Activated CD8-positive, alpha-beta T cell treated with anti-CD3 and anti-CD28 coated beads for 36 hours (primary cell): ENCODE data around the gene C11orf21. TPM values are rescaled to one million over a fixed set of nuclear protein-coding genes. Genes with fewer than 3 reads are reported as not detected.
"Not testable (repeated sequence)": the region's sequence is repeated elsewhere in the genome, so short reads cannot be mapped to it uniquely, and the experiment has no call there.

Experiments used
- ATAC-seq: fragments of 200-7000 bp; cut with Tn5 transposase; one replicate; pipeline ENCODE4 v1.10.0; 2021; ENCODE audit warnings: mild to moderate bottlenecking, moderate library complexity
- CTCF ChIA-PET: fragments of 350-600 bp; sonication (Branson Sonifier 250); formaldehyde crosslinking; loops from one replicate; lab custom pipeline; 2021; ENCODE audit warnings: antibody characterized with exemption; lab: Charles Lee
- POLR2A ChIA-PET: fragments of 350-600 bp; sonication (Branson Sonifier 250); formaldehyde crosslinking; loops from one replicate; lab custom pipeline; 2021; ENCODE audit warnings: antibody characterized with exemption; lab: Charles Lee
- DNase-seq: peaks from one replicate; pipeline ENCODE4 v3.0.0-alpha.2; 2020
- H3K27ac Mint-ChIP-seq: one replicate; pipeline ENCODE4 v1.8.0; 2021; ENCODE audit warnings: mild to moderate bottlenecking, mixed read lengths
- H3K27me3 Mint-ChIP-seq: one replicate; pipeline ENCODE4 v1.8.0; 2021; ENCODE audit warnings: mixed read lengths
- H3K36me3 Mint-ChIP-seq: one replicate; pipeline ENCODE4 v1.8.0; 2021; ENCODE audit warnings: low read depth, mixed read lengths
- H3K4me1 Mint-ChIP-seq: one replicate; pipeline ENCODE4 v1.8.0; 2021; ENCODE audit warnings: low read depth, mixed read lengths
- H3K4me3 Mint-ChIP-seq: one replicate; pipeline ENCODE4 v1.8.0; 2021; ENCODE audit warnings: mild to moderate bottlenecking, moderate library complexity, mixed read lengths
- H3K9me3 Mint-ChIP-seq: one replicate; pipeline ENCODE4 v1.8.0; 2021; ENCODE audit warnings: mixed read lengths
- CTCF ChIP-seq: fragments of 200-600 bp; IDR thresholded peaks from one replicate; pipeline ENCODE4 v1.8.0; 2022; ENCODE audit warnings: antibody characterized with exemption, mild to moderate bottlenecking
- intact Hi-C: fragments of 100-400 bp; cut with micrococcal nuclease; formaldehyde crosslinking; loops from one replicate; pipeline ENCODE4 v1.10.0; 2022
- total RNA-seq, 2 experiments: library from RNA; stranded (reverse); gene quantifications; one replicate each; pipeline ENCODE4 v1.2.3, GENCODE V29; 2021

Gene C11orf21
- total RNA-seq, 2 experiments from 2014 or later = 2.1 to 2.2 TPM

DNA sequence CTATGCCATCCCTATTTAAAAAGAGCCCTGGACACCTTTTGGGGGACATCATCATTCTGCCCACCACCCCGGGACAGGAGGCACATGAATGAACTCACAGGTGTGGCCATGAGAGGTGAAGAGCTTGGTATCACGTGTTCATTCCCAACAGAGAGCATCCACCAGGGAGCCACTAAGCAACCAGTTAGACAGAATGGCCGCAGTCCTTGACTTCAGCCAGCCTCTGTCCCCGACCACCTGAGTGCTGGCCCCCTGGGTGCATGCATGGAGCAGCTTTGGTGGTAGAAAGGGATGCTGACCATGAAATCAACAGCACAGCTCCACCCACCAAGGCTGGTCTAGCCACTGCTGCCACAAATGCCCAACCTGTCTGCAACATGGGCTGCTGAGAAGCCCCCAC lies 44.3 kb upstream of the C11orf21 start:
- ATAC-seq (no peak), DNase-seq (no peak)
- POLR2A ChIA-PET = no interaction called here
- Mint-ChIP-seq H3K9me3 (peaks cover 17% of the 10 kb centered on the region), H3K4me3 (no peak overlapping the region), H3K4me1 (no peaks in the 10 kb centered on the region), H3K27me3 (no peaks in the 10 kb centered on the region), H3K27ac (no peak overlapping the region), H3K36me3 (no peaks in the 10 kb centered on the region)
- intact Hi-C loops = no loop called here
- no peak for TF ChIP-seq CTCF
- CTCF ChIA-PET = interaction anchor here (1.3 kb wide), 1 partner anchor 74 kb away, joined by 4 read pairs; no protein-coding TSS in a partner anchor

DNA sequence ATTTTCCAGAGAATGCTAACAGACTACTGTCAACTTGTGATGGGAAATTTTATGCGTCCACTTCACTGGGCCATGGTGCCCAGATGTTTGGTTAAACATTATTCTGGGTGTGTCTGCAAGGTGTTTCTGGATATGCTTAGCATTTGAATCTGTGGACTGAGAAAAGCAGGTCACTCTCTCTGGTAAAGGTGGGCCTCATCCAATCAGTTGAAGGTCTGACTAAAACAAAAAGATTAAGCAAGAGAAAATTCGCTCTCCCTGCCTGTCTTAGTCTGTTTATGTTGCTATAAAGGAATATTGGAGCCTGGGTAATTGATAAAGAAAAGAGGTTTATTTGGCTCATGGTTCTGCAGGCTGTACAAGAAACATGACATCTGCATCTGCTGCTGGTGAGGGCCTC lies 43.3 kb upstream of the C11orf21 start:
- peaks cover 12% of the 10 kb centered on the region for H3K9me3 Mint-ChIP-seq
- H3K4me3 Mint-ChIP-seq = no peak overlapping the region
- no peaks in the 10 kb centered on the region for H3K4me1 Mint-ChIP-seq
- ATAC-seq (no peak), DNase-seq (no peak)
- POLR2A ChIA-PET = no interaction called here
- CTCF ChIA-PET = interaction anchor here (1.3 kb wide), 1 partner anchor 75 kb away, joined by 4 read pairs; no protein-coding TSS in a partner anchor
- no peak overlapping the region for H3K27ac Mint-ChIP-seq
- no peaks in the 10 kb centered on the region for H3K27me3 Mint-ChIP-seq
- intact Hi-C loops = no loop called here
- no peak for TF ChIP-seq CTCF
- no peaks in the 10 kb centered on the region for H3K36me3 Mint-ChIP-seq

DNA sequence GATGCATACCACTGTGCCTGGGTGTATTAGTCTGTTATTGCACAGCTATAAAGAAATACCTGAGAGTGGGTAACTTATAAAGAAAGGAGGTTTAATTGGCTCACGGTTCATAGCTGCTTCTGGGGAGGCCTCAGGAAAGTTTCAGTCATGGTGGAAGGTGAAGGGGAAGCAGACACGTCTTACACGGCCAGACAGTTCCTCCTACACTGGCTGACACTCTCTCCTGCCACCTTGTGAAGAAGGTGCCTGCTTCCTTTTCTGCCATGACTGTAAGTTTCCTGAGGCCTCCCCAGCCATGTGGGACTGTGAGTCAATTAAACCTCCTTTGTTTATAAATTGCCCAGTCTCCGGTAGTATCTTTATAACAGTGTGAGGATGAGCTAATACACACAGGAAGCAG lies 41.8 kb upstream of the C11orf21 start:
- ATAC-seq (no peak), DNase-seq (no peak)
- ChIA-PET CTCF (interaction anchor here (1.7 kb wide), 1 partner anchor 77 kb away, joined by 6 read pairs; no protein-coding TSS in a partner anchor), POLR2A (no interaction called here)
- intact Hi-C loops = no loop called here
- H3K27ac Mint-ChIP-seq = no peak overlapping the region
- H3K9me3 Mint-ChIP-seq = peaks cover 5% of the 10 kb centered on the region
- no peak overlapping the region for H3K4me3 Mint-ChIP-seq
- no peaks in the 10 kb centered on the region for H3K27me3 Mint-ChIP-seq
- H3K4me1 Mint-ChIP-seq = no peaks in the 10 kb centered on the region
- no peak for TF ChIP-seq CTCF
- H3K36me3 Mint-ChIP-seq = no peaks in the 10 kb centered on the region

GRCh38 chr11:2342981-2343380 lies 41.3 kb upstream of the C11orf21 start:
- no peaks in the 10 kb centered on the region for H3K36me3 Mint-ChIP-seq
- H3K27me3 Mint-ChIP-seq = no peaks in the 10 kb centered on the region
- no peak for TF ChIP-seq CTCF
- ChIA-PET CTCF (interaction anchor here (1.7 kb wide), 1 partner anchor 78 kb away, joined by 6 read pairs; no protein-coding TSS in a partner anchor), POLR2A (no interaction called here)
- peaks cover 5% of the 10 kb centered on the region for H3K9me3 Mint-ChIP-seq
- H3K27ac Mint-ChIP-seq = no peak overlapping the region
- ATAC-seq = no peak
- intact Hi-C loops = no loop called here
- H3K4me1 Mint-ChIP-seq = no peaks in the 10 kb centered on the region
- H3K4me3 Mint-ChIP-seq = no peak overlapping the region
- DNase-seq = no peak

DNA sequence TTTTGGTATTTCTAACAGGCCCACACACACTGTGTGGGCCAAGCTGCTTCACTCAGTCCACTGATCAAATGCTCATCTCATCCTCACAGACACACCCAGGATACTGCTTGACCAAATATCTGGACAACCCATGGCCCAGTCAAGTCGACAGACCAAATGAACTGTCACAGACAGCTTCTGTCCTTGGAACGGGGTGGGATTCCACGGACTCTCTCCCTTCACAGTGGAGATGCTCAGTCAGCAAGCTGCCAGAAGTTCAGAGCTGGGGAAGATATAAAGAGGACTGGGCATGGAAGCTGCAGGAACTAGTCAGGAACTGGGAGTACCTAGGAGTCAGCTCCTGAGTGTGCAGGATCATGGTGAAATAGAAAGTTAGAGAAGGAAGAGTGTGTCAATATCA lies 40.8 kb upstream of the C11orf21 start:
- H3K27me3 Mint-ChIP-seq = peaks cover 3% of the 10 kb centered on the region
- POLR2A ChIA-PET = no interaction called here
- no peaks in the 10 kb centered on the region for H3K4me1 Mint-ChIP-seq
- no peak overlapping the region for H3K27ac Mint-ChIP-seq
- no peak overlapping the region for H3K4me3 Mint-ChIP-seq
- DNase-seq (no peak), ATAC-seq (no peak)
- H3K36me3 Mint-ChIP-seq = no peaks in the 10 kb centered on the region
- CTCF ChIA-PET = interaction anchor here (1.7 kb wide), 1 partner anchor 78 kb away, joined by 6 read pairs; no protein-coding TSS in a partner anchor
- peaks cover 5% of the 10 kb centered on the region for H3K9me3 Mint-ChIP-seq
- no peak for TF ChIP-seq CTCF
- intact Hi-C loops = no loop called here

DNA sequence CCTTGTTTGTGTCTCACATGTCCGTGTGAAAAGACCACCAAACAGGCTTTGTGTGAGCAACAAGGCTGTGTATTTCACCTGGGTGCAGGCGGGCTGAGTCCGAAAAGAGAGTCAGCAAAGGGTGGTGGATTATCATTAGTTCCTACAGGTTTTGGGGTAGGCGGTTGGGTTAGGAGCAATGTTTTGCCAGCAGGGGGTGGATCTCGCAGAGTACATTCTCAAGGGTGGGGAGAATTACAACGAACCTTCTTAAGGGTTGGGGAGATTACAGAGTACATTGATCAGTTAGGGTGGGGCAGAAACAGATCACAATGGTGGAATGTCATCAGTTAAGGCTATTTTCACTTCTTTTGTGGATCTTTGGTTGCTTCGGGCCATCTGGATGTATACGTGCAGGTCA lies 37.0 kb upstream of the C11orf21 start:
- H3K36me3 Mint-ChIP-seq, POLR2A ChIA-PET: not testable (repeated sequence)
- CTCF ChIA-PET = interaction anchor here (1.7 to 2.7 kb wide), 2 partner anchors 34 to 80 kb away, joined by 3 to 10 read pairs; no protein-coding TSS in a partner anchor

DNA sequence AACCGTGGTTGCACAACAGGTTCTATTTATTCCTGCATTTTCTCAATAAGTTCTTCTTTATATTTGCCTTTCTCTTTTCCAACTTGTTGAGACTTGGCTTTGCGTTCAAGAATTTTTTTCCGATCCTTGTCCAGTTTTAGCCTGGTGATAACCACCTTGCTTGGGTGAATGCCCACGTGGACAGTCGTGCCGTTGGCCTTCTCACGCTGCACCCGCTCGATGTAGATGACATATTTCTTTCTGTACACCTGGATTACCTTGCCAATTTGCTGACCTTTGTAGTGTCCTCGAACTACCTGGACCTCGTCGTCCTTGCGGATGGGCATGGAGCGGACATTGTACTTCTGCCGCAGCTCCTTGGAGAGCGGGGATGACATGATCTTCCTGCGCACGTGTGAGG lies 33.6 kb upstream of the C11orf21 start:
- H3K4me3 Mint-ChIP-seq, intact Hi-C loops: not testable (repeated sequence)

More for the DNA sequence above, 37.0 kb upstream of the C11orf21 start:
- peaks cover 10% of the 10 kb centered on the region for H3K27me3 Mint-ChIP-seq
- H3K4me1 Mint-ChIP-seq, H3K27ac Mint-ChIP-seq, H3K4me3 Mint-ChIP-seq, H3K9me3 Mint-ChIP-seq, DNase-seq, intact Hi-C loops, ATAC-seq: not testable (repeated sequence)

More for the DNA sequence above, 33.6 kb upstream of the C11orf21 start:
- ATAC-seq, H3K9me3 Mint-ChIP-seq, POLR2A ChIA-PET, H3K36me3 Mint-ChIP-seq, H3K4me1 Mint-ChIP-seq, H3K27ac Mint-ChIP-seq, DNase-seq, CTCF ChIA-PET: not testable (repeated sequence)
- H3K27me3 Mint-ChIP-seq = peaks cover 10% of the 10 kb centered on the region
